Parathyroid adenoma (tissue), 2 donors: ENCODE data around the gene LRIG1.

Source experiments
- H2AFZ ChIP-seq: fragments of 300-600 bp; sonication (generic); one replicate; pipeline ENCODE4 v1.7.0; 2017; ENCODE audit warnings: antibody characterized with exemption, mild to moderate bottlenecking
- H3K27ac ChIP-seq: fragments of 300-600 bp; sonication (generic); one replicate; pipeline ENCODE4 v1.7.0; 2017
- H3K27me3 ChIP-seq: fragments of 300-600 bp; sonication (generic); one replicate; pipeline ENCODE4 v1.7.0; 2017; ENCODE audit warnings: low read length; ENCODE audit not compliant: control insufficient read depth, insufficient read depth
- H3K36me3 ChIP-seq: fragments of 300-600 bp; sonication (generic); one replicate; pipeline ENCODE4 v1.7.0; 2017; ENCODE audit warnings: low read length; ENCODE audit not compliant: control insufficient read depth, insufficient read depth
- H3K4me1 ChIP-seq: fragments of 300-600 bp; sonication (generic); one replicate; pipeline ENCODE4 v1.7.0; 2017; ENCODE audit warnings: control low read depth
- H3K4me2 ChIP-seq: fragments of 300-600 bp; sonication (generic); one replicate; pipeline ENCODE4 v1.7.0; 2017; ENCODE audit warnings: low read length
- H3K4me3 ChIP-seq: fragments of 300-600 bp; sonication (generic); one replicate; pipeline ENCODE4 v1.7.0; 2017; ENCODE audit warnings: low read depth, low read length
- H3K79me2 ChIP-seq: fragments of 300-600 bp; sonication (generic); one replicate; pipeline ENCODE4 v1.7.0; 2017; ENCODE audit warnings: control low read depth
- H3K9ac ChIP-seq: fragments of 300-600 bp; sonication (generic); one replicate; pipeline ENCODE4 v1.7.0; 2017; ENCODE audit warnings: mild to moderate bottlenecking
- H3K9me3 ChIP-seq: fragments of 300-600 bp; sonication (generic); one replicate; pipeline ENCODE4 v1.7.0; 2017; ENCODE audit warnings: low read length; ENCODE audit not compliant: control insufficient read depth
- TF ChIP-seq, protein P1 (sequence below): fragments of 300-600 bp; sonication (generic); IDR thresholded peaks from one replicate; pipeline ENCODE4 v1.7.0; 2017; ENCODE audit warnings: antibody characterized with exemption, mild to moderate bottlenecking
- donor health status: primary hyperparathyroidism.

Gene LRIG1, protein sequence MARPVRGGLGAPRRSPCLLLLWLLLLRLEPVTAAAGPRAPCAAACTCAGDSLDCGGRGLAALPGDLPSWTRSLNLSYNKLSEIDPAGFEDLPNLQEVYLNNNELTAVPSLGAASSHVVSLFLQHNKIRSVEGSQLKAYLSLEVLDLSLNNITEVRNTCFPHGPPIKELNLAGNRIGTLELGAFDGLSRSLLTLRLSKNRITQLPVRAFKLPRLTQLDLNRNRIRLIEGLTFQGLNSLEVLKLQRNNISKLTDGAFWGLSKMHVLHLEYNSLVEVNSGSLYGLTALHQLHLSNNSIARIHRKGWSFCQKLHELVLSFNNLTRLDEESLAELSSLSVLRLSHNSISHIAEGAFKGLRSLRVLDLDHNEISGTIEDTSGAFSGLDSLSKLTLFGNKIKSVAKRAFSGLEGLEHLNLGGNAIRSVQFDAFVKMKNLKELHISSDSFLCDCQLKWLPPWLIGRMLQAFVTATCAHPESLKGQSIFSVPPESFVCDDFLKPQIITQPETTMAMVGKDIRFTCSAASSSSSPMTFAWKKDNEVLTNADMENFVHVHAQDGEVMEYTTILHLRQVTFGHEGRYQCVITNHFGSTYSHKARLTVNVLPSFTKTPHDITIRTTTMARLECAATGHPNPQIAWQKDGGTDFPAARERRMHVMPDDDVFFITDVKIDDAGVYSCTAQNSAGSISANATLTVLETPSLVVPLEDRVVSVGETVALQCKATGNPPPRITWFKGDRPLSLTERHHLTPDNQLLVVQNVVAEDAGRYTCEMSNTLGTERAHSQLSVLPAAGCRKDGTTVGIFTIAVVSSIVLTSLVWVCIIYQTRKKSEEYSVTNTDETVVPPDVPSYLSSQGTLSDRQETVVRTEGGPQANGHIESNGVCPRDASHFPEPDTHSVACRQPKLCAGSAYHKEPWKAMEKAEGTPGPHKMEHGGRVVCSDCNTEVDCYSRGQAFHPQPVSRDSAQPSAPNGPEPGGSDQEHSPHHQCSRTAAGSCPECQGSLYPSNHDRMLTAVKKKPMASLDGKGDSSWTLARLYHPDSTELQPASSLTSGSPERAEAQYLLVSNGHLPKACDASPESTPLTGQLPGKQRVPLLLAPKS

DNA sequence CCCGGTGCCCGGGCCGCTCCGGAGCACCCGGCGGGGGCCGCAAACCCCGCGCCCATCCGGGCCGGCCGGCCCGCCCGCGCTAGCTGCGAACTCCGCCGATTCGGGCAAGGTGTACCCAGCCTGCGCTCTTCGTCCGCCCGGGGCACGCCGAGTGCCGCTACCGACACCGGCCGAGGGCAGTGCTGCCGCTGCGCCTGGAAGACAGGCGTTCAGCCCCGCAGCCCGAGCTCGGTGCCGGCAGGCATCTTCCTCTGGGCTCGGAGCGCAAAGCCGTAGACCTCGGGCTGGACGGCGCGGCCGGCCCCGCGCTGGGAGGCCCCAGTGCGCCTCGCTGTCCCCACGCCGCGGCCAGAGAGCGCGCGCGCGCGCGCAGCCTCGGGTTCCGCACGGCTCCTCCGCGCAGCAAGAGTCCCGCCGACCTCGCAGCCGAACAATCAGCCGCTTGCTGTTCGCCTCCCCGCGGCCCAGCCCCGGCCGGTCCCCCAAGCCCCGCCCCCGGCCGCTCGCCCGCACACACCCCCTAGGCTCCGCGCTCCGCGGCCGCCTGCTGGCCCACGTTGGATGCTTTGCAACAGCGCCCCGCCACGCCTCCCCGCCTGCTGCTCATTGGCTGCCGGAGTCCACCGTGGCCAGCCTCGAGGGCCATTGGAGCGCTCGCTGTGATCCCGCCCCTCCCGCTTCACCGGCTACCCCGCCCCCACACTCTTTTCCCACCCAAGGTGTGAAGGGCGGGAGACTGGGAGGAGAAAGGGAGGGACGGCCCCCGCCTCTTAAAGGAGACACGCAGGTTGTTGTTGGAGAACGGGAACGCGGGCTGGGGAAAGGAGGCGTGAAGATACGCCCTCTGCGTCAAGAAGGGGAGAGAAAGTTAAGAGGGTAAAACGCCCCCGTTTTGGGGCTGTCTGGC is at the start of gene LRIG1:
Gene LRIG1 (minus strand): TSS at position 447 of the 907 bp plus-strand sequence. CDS start 615 bp downstream, outside the sequence.
- H3K27ac ChIP-seq = peak within 1 kb of the TSS; percentile 48
- H3K27me3 ChIP-seq = no peaks in the 10 kb centered on the region
- H3K36me3 ChIP-seq = no peaks in the 10 kb centered on the region
- peak within 1 kb of the TSS; percentile 60 for H3K4me3 ChIP-seq
- H3K9ac ChIP-seq = peak within 1 kb of the TSS; percentile 24
- TF ChIP-seq, protein P1, sequence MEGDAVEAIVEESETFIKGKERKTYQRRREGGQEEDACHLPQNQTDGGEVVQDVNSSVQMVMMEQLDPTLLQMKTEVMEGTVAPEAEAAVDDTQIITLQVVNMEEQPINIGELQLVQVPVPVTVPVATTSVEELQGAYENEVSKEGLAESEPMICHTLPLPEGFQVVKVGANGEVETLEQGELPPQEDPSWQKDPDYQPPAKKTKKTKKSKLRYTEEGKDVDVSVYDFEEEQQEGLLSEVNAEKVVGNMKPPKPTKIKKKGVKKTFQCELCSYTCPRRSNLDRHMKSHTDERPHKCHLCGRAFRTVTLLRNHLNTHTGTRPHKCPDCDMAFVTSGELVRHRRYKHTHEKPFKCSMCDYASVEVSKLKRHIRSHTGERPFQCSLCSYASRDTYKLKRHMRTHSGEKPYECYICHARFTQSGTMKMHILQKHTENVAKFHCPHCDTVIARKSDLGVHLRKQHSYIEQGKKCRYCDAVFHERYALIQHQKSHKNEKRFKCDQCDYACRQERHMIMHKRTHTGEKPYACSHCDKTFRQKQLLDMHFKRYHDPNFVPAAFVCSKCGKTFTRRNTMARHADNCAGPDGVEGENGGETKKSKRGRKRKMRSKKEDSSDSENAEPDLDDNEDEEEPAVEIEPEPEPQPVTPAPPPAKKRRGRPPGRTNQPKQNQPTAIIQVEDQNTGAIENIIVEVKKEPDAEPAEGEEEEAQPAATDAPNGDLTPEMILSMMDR = peak; percentile 49
- H3K79me2 ChIP-seq = no peaks in the 10 kb centered on the region
- no peaks in the 10 kb centered on the region for H3K9me3 ChIP-seq
- peak within 1 kb of the TSS; percentile 77 for H3K4me2 ChIP-seq
- H2AFZ ChIP-seq = peak within 1 kb of the TSS; percentile 95
- H3K4me1 ChIP-seq = no peaks in the 10 kb centered on the region

DNA sequence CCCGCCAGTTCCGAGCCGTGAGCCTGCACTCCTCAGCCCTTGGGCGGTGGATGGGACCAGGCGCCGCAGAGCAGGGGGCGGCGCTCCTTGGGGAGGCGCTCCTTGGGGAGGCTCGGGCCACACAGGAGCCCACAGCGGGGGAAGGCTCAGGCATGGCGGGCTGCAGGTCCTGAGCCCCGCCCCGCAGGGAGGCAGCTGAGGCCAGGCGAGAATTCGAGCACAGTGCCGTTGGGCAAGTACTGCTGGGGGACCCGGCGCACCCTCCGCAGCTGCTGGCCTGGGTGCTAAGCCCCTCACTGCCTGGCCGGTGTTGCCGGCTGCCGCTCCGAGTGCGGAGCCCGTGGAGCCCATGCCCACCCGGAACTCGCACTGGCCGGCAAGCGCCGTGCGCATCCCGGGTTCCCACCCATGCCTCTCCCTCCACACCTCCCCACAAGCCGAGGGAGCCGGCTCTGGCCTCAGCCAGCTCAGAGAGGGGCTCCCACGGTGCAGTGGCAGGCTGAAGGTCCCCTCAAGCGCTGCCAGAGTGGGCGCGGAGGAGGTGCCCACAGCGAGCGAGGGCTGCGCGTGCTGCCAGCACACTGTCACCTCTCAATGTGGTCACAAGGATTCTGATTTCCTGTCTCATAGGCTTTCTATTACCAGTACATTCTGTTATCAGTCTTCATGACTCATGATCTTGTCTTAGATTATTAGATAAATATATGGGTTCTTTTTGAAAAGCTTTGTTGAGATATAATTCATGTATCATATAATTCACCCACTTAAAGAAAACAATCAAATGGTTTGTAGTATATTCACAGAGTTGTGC is 44.0 kb upstream of the LRIG1 start:
- Histone ChIP-seq H3K9me3 (no peaks in the 10 kb centered on the region), H3K4me3 (no peak overlapping the region), H3K9ac (no peak overlapping the region), H3K27ac (no peak overlapping the region), H3K79me2 (no peaks in the 10 kb centered on the region), H3K4me2 (no peak overlapping the region), H3K4me1 (no peaks in the 10 kb centered on the region), H3K36me3 (no peaks in the 10 kb centered on the region), H2AFZ (no peak overlapping the region), H3K27me3 (no peaks in the 10 kb centered on the region)
- TF ChIP-seq, protein P1 = no peak

DNA sequence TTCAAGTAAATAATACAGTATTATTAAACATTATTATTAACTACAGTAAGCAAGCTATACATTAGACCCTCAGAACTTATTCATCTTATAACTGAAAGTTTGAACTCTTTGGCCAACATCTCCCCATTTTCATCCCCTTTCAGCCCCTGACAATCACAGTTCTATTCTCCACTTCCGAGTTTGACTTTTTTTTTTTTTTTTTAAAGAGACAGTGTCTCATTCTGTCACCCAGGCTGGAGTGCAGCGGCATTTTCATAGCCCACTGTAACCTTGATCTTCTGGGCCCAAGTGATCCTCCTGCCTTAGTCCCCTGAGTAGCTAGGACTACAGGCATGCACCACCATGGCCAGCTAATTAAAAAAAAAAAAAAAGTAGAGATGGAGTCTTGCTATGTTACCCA is 41.3 kb upstream of the LRIG1 start:
- H2AFZ ChIP-seq = no peak overlapping the region
- no peaks in the 10 kb centered on the region for H3K27me3 ChIP-seq
- TF ChIP-seq, protein P1 = no peak
- no peak overlapping the region for H3K9ac ChIP-seq
- H3K9me3 ChIP-seq = no peaks in the 10 kb centered on the region
- H3K79me2 ChIP-seq = no peaks in the 10 kb centered on the region
- H3K27ac ChIP-seq = no peak overlapping the region
- no peak overlapping the region for H3K4me3 ChIP-seq
- H3K36me3 ChIP-seq = no peaks in the 10 kb centered on the region
- no peak overlapping the region for H3K4me2 ChIP-seq
- H3K4me1 ChIP-seq = no peaks in the 10 kb centered on the region

DNA sequence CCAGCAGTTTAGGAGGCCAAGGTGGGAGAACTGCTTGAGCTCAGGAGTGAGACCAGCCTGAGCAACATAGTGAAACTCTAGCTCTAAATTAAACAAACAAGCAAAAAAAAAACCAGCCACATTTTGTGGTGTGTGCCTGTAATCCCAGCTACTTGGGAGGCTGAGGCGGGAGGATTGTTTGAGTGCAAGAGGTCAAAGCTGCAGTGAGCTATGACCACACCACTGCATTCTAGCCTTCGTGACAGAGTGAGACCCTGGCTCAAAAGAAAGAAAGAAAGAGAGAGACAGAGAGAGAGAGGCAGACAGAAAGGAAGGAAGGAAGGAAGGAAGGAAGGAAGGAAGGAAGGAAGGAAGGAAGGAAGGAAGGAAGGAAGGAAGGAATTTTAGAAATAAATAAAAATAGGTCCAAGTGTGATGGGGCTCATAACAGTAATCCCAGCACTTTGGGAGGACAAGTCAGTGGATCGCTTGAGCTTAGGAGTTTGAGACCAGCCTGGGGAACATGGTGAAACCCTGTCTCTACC is 38.7 kb upstream of the LRIG1 start:
- Histone ChIP-seq H2AFZ (no peak overlapping the region), H3K79me2 (no peaks in the 10 kb centered on the region), H3K27me3 (no peaks in the 10 kb centered on the region), H3K4me1 (no peaks in the 10 kb centered on the region), H3K9ac (no peak overlapping the region), H3K27ac (no peak overlapping the region), H3K4me3 (no peak overlapping the region), H3K4me2 (no peak overlapping the region), H3K36me3 (no peaks in the 10 kb centered on the region), H3K9me3 (no peaks in the 10 kb centered on the region)
- TF ChIP-seq, protein P1 = no peak
